Neural crest cell (in vitro differentiated cells): ENCODE measurements around the gene TIFAB. TPM values are rescaled to one million over a fixed set of nuclear protein-coding genes. Genes with fewer than 3 reads are reported as not detected.

Experiments
- DNase-seq: peaks from one replicate; pipeline ENCODE4 v3.0.0; 2021; ENCODE audit warnings: low read depth, mixed read lengths, low spot score
- H3K27ac Mint-ChIP-seq: one replicate; pipeline ENCODE4 v1.8.0; 2021; ENCODE audit warnings: mild to moderate bottlenecking, mixed read lengths; ENCODE audit not compliant: unreplicated experiment
- H3K27me3 Mint-ChIP-seq: 2 replicates; pipeline ENCODE4 v1.8.0; 2021; ENCODE audit warnings: low read depth, mild to moderate bottlenecking, mixed read lengths
- H3K36me3 Mint-ChIP-seq: 2 replicates; pipeline ENCODE4 v1.8.0; 2021; ENCODE audit warnings: low read depth, mild to moderate bottlenecking, mixed read lengths
- H3K4me1 Mint-ChIP-seq: 2 replicates; pipeline ENCODE4 v1.8.0; 2021; ENCODE audit warnings: mixed read lengths
- H3K4me3 Mint-ChIP-seq: one replicate; pipeline ENCODE4 v1.8.0; 2021; ENCODE audit warnings: mild to moderate bottlenecking, mixed read lengths
- H3K9me3 Mint-ChIP-seq: 2 replicates; pipeline ENCODE4 v1.8.0; 2021; ENCODE audit warnings: mixed read lengths
- total RNA-seq: library from RNA; stranded (reverse); gene quantifications from 2 replicates; pipeline ENCODE4 v1.2.1, GENCODE V29; 2021
- TF ChIP-seq, protein P1 (sequence below): fragments of 200-600 bp; sonication (generic); conservative IDR thresholded peaks from 2 replicates; pipeline ENCODE4 v1.5.0; 2021; ENCODE audit warnings: antibody characterized with exemption, mild to moderate bottlenecking

Gene TIFAB
- total RNA-seq, 1 donor from 2014 or later, result not detected

DNA sequence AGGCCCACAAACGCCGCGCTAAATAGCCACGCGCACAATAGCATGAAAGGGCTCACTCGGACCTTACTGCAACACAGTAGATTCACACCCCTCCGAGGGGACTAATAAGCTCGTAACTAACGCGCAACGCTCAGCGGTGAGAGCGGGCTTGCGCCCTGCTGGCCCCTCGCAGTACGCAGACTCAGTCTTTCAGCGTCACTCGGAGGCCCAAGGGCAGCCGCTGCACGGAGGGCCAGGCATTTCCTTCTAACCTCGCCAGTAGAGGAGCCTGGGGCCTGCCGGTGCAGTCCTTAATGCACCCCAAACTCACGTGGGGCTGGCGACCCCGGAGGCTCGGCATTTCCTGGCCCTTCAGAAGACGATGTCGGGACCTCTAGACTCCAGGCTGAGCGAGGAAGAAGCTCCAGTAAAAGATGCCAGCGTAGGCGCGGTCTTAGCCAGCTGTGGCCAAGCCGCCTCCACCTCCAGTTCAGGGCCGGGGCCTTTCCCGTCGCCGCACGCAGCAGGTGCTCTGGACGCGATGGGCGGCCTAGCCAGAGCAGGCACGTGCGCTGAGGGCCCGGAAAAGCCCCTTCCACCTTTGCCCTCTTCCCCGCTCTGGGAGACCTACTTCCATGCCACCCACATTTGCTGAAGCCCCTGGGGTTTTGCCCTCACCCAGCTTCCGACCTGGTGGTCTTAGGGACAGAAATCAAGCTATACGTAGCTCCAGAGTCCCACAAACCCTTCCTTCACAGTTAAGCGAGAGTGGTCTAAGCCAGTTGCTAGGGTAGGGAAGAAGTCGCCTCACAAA, 38.3 kb upstream of the TIFAB start:
- TF ChIP-seq, protein P1, sequence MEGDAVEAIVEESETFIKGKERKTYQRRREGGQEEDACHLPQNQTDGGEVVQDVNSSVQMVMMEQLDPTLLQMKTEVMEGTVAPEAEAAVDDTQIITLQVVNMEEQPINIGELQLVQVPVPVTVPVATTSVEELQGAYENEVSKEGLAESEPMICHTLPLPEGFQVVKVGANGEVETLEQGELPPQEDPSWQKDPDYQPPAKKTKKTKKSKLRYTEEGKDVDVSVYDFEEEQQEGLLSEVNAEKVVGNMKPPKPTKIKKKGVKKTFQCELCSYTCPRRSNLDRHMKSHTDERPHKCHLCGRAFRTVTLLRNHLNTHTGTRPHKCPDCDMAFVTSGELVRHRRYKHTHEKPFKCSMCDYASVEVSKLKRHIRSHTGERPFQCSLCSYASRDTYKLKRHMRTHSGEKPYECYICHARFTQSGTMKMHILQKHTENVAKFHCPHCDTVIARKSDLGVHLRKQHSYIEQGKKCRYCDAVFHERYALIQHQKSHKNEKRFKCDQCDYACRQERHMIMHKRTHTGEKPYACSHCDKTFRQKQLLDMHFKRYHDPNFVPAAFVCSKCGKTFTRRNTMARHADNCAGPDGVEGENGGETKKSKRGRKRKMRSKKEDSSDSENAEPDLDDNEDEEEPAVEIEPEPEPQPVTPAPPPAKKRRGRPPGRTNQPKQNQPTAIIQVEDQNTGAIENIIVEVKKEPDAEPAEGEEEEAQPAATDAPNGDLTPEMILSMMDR, result no peak
- Mint-ChIP-seq H3K36me3 (no peaks in the 10 kb centered on the region), H3K27ac (no peak overlapping the region), H3K4me3 (peak overlapping the region; percentile 89), H3K9me3 (no peaks in the 10 kb centered on the region), H3K4me1 (peaks cover 39% of the 10 kb centered on the region), H3K27me3 (peaks cover 100% of the 10 kb centered on the region)
- DNase-seq, result peak; percentile 37

DNA sequence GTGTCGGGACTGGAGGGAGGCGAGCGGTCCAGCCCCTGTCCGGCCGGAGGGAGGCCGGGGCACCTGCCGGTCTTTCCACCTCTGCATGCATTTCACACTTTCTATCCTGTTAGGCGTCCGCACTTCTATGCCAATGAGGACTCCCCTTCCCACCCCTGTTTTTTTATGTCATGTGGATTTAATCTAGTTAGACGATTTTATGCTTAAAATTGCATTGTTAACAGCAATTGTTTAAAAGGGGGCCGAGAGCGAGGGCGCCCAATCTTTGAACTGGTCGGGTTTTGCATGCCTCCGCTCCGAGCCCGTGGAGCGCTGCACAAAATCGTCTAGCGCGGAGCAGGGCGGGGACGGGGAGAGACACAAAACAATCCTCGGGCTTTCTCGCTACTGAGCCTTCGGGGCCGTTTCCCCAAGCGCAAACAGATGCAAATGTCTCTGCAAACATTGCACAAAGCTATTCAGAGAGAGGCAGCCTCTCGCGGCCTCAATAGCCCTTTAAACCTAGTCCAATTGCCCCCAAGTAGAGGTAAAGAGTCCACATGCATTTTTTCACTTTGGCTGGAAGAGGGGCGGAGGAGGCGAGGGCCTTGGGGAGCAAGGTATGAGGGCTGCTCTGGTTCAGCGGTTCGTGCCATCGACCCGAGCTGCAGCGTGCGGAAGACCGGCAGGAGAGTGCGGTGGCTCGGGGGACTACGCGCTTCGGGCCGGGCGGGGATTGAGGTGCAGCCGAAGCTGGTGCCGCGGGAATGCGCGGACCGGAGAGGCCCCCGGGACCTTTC, 37.5 kb upstream of the TIFAB start:
- Mint-ChIP-seq H3K4me3 (peak overlapping the region; percentile 89), H3K9me3 (no peaks in the 10 kb centered on the region), H3K4me1 (peaks cover 42% of the 10 kb centered on the region), H3K27ac (no peak overlapping the region), H3K27me3 (peaks cover 100% of the 10 kb centered on the region), H3K36me3 (no peaks in the 10 kb centered on the region)
- DNase-seq, result peak; percentile 22
- TF ChIP-seq, protein P1, result no peak

GRCh38 chr5:135488727-135489465, 36.7 kb upstream of the TIFAB start:
- Mint-ChIP-seq H3K4me3 (peak overlapping the region; percentile 89), H3K27ac (no peak overlapping the region), H3K9me3 (no peaks in the 10 kb centered on the region), H3K27me3 (peaks cover 92% of the 10 kb centered on the region), H3K4me1 (peaks cover 42% of the 10 kb centered on the region), H3K36me3 (no peaks in the 10 kb centered on the region)
- TF ChIP-seq, protein P1, result no peak
- peak; percentile 77 for DNase-seq

- Mint-ChIP-seq H3K4me1 (peaks cover 42% of the 10 kb centered on the region), H3K27me3 (peaks cover 83% of the 10 kb centered on the region), H3K9me3 (no peaks in the 10 kb centered on the region), H3K36me3 (no peaks in the 10 kb centered on the region), H3K27ac (no peak overlapping the region), H3K4me3 (peak overlapping the region; percentile 89)
- no peak for DNase-seq
- TF ChIP-seq, protein P1, result no peak
These were observed 35.8 kb upstream of the TIFAB start for GRCh38 chr5:135487839-135488514.

DNA sequence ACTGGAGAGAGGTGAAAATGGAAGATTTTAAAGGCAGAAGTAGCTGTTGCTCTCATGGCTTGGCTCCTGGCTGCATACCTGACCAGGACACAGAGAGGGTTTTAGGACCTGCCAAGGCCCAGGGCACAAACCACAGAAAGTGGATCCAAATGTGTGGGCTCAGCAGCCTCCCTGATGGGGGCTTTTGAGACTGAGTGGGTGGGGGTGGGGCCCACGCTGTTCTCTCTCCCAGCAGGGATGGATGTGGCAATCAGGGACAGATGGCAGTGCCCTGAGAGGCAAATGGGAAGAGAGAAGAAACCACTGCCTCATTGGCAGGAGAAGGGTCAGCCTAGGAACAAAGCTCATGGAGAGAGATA, 34.9 kb upstream of the TIFAB start:
- H3K27ac Mint-ChIP-seq, result no peak overlapping the region
- peaks cover 42% of the 10 kb centered on the region for H3K4me1 Mint-ChIP-seq
- H3K36me3 Mint-ChIP-seq, result no peaks in the 10 kb centered on the region
- no peak for DNase-seq
- H3K4me3 Mint-ChIP-seq, result no peak overlapping the region
- H3K9me3 Mint-ChIP-seq, result no peaks in the 10 kb centered on the region
- TF ChIP-seq, protein P1, result no peak
- peaks cover 74% of the 10 kb centered on the region for H3K27me3 Mint-ChIP-seq
